Glutamatergic neuron (in vitro differentiated cells): ENCODE data around the gene UGP2. TPM values are rescaled to one million over a fixed set of nuclear protein-coding genes. Genes with fewer than 3 reads are reported as not detected.

ENCODE experiments used
- DNase-seq: peaks from one replicate; pipeline ENCODE4 v3.0.0; 2022
- H3K27ac Mint-ChIP-seq: one replicate; pipeline ENCODE4 v1.8.0; 2020; ENCODE audit warnings: mild to moderate bottlenecking, mixed read lengths, inconsistent platforms; ENCODE audit not compliant: unreplicated experiment
- H3K27me3 Mint-ChIP-seq: one replicate; pipeline ENCODE4 v1.8.0; 2020; ENCODE audit warnings: mild to moderate bottlenecking, moderate library complexity, mixed read lengths, inconsistent platforms; ENCODE audit not compliant: unreplicated experiment
- H3K36me3 Mint-ChIP-seq: one replicate; pipeline ENCODE4 v1.8.0; 2020; ENCODE audit warnings: mild to moderate bottlenecking, mixed read lengths, inconsistent platforms; ENCODE audit not compliant: unreplicated experiment
- H3K4me1 Mint-ChIP-seq: one replicate; pipeline ENCODE4 v1.8.0; 2020; ENCODE audit warnings: mild to moderate bottlenecking, low read depth, mixed read lengths, inconsistent platforms; ENCODE audit not compliant: unreplicated experiment
- H3K4me3 Mint-ChIP-seq: one replicate; pipeline ENCODE4 v1.8.0; 2020; ENCODE audit warnings: mild to moderate bottlenecking, mixed read lengths, inconsistent platforms; ENCODE audit not compliant: unreplicated experiment
- H3K9me3 Mint-ChIP-seq: one replicate; pipeline ENCODE4 v1.8.0; 2020; ENCODE audit warnings: mild to moderate bottlenecking, moderate library complexity, mixed read lengths, inconsistent platforms; ENCODE audit not compliant: unreplicated experiment
- total RNA-seq: library from RNA; stranded (reverse); fragmentation: NEBNext Ultra II Directional; extraction: Animal tissue kit (Norgen Biotek cat#: 25700); gene quantifications from one replicate; pipeline ENCODE4 v1.2.1, GENCODE V29; 2021; ENCODE audit not compliant: unreplicated experiment
- TF ChIP-seq, protein P1 (sequence below): fragments of 200-600 bp; sonication (generic); IDR thresholded peaks from one replicate; pipeline ENCODE4 v1.5.0; 2021; ENCODE audit not compliant: partially characterized antibody, unreplicated experiment

Gene UGP2
- total RNA-seq, 1 donor from 2014 or later: 68.6 TPM

DNA sequence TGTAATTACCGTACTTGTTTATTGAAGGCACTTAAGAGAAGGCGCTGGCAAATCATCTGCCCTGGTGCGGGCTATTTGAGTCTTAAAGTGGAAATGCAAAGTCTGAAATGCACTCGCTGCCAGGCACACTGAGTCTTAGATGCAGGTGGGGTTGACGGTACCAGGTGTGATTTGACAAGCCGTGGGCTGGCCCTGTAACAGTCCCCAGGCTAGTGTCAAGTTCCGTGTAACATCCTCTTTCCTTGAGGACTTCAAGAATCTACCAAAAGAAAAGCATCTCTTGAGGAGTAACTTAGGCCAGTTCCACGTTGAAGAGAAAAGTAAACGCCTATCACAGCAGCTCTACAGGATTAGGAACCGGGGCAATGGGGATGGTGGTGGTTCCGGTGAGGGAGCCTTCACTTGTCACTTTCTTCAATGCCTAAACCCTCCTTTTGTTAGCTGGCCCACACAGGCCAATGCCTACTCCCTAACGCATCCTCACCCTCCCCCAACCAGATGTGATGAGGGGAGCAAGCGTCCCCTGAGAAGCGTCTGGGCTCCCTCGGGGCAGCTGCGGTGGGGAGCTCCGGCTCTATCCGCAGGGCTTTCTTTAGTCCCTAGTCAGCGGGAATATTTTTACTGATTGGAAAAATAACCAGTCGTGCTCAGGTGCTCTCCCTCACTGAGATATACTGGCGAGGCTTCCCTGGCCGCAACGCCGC is 1.5 kb upstream of the UGP2 start:
- no peak for DNase-seq
- H3K9me3 Mint-ChIP-seq: peaks cover 6% of the 10 kb centered on the region
- peaks cover 2% of the 10 kb centered on the region for H3K27me3 Mint-ChIP-seq

DNA sequence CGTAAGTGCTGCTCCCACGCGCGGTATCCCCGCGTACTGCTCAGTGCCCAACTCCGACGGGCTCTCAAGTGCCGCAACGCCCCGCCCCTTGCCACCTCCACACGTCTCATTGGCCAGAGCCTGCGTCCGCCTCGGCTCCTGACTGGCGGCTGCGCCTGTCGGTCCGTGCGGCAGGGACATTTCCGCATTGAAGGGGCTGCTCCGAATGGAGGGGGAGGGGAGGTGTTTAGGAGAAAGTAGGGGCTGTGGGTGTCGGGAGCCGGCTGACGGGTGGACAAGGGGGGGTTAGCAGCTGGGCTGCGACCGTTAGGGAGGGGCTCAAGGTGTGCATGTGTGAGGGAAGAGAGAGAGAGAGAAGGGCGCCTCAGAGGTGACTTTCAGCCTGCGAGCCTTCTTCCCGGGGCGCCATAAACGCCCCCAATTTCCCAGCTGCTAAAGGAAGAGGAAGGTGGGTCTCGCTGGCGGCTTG is 877 bp upstream of the UGP2 start:
- peaks cover 6% of the 10 kb centered on the region for H3K9me3 Mint-ChIP-seq
- DNase-seq: peak; percentile 98
- peak overlapping the region; percentile 95 for H3K27ac Mint-ChIP-seq
- H3K4me1 Mint-ChIP-seq: peaks cover 18% of the 10 kb centered on the region
- no peaks in the 10 kb centered on the region for H3K36me3 Mint-ChIP-seq
- peak overlapping the region; percentile 93 for H3K4me3 Mint-ChIP-seq
- TF ChIP-seq, protein P1, sequence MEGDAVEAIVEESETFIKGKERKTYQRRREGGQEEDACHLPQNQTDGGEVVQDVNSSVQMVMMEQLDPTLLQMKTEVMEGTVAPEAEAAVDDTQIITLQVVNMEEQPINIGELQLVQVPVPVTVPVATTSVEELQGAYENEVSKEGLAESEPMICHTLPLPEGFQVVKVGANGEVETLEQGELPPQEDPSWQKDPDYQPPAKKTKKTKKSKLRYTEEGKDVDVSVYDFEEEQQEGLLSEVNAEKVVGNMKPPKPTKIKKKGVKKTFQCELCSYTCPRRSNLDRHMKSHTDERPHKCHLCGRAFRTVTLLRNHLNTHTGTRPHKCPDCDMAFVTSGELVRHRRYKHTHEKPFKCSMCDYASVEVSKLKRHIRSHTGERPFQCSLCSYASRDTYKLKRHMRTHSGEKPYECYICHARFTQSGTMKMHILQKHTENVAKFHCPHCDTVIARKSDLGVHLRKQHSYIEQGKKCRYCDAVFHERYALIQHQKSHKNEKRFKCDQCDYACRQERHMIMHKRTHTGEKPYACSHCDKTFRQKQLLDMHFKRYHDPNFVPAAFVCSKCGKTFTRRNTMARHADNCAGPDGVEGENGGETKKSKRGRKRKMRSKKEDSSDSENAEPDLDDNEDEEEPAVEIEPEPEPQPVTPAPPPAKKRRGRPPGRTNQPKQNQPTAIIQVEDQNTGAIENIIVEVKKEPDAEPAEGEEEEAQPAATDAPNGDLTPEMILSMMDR: no peak
- H3K27me3 Mint-ChIP-seq: peaks cover 2% of the 10 kb centered on the region

More for the DNA sequence above, 1.5 kb upstream of the UGP2 start:
- H3K36me3 Mint-ChIP-seq: no peaks in the 10 kb centered on the region
- peak overlapping the region; percentile 93 for H3K4me3 Mint-ChIP-seq
- H3K27ac Mint-ChIP-seq: peak overlapping the region; percentile 95
- peaks cover 18% of the 10 kb centered on the region for H3K4me1 Mint-ChIP-seq
- TF ChIP-seq, protein P1: no peak

DNA sequence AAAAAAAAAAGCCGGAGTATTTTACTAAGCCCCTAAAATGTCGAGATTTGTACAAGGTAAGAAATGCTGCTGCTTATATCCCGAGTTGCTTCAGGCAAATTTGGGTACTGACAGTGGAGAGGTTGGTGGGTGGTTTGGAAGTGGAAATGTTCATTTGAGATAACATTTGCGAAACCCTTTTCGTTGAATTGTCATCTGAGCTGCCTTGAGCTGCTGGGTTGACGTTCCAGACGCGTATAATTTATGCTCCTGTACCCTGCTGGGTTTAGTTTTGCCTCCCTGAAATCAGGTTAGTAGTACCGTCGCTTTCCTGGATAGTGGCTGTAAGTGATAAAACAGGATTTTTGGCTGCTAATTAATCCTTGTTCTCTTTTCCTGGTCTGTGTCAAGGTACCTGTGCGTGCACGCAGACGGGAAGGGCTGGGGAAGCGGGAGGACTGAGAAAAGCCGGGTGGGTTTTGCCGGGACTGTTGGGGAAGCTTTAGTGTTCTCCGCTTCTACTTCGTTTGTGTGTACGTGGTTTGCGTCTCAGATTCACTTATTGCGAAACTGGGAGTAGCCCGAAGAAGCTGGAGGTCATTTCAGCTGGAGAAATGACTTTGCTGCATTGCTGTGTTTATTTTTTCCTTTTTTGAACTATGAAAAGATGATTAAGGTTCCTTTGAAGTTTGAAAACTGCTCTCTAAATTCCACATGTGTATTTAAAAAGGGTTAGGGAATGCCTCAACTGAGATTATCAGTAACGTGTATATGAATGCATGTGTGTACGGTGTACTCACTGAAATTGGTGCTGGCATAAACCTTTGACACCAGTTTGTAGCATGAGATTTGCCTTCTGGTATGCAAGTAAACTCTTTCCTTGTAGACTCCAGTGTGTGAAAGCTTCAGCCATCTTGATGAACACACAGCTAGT is 709 bp downstream of the UGP2 start:
- Mint-ChIP-seq H3K4me3 (peak overlapping the region; percentile 99), H3K9me3 (peaks cover 6% of the 10 kb centered on the region), H3K27ac (peak overlapping the region; percentile 88), H3K4me1 (peaks cover 27% of the 10 kb centered on the region), H3K27me3 (peaks cover 2% of the 10 kb centered on the region), H3K36me3 (no peaks in the 10 kb centered on the region)
- TF ChIP-seq, protein P1: no peak
- DNase-seq: no peak

- TF ChIP-seq, protein P1: no peak
- no peak for DNase-seq
- Mint-ChIP-seq H3K4me1 (peaks cover 30% of the 10 kb centered on the region), H3K9me3 (peaks cover 6% of the 10 kb centered on the region), H3K4me3 (peak overlapping the region; percentile 99), H3K27ac (peak overlapping the region; percentile 88), H3K36me3 (no peaks in the 10 kb centered on the region), H3K27me3 (peaks cover 2% of the 10 kb centered on the region)
Measured at GRCh38 chr2:63843093-63843492, 1.4 kb downstream of the UGP2 start.
